HepG2 (cell line): Measurements from ENCODE around the gene CLPTM1. TPM values are rescaled to one million over a fixed set of nuclear protein-coding genes. Genes with fewer than 3 reads are reported as not detected.

Source experiments
- DMTF1 ChIP-seq: sonication (generic); formaldehyde crosslinking; IDR thresholded peaks from 2 replicates; pipeline ENCODE4 v1.4.0; 2020; ENCODE audit warnings: mild to moderate bottlenecking, missing genetic modification reagents
- EP300 ChIP-seq, 3 experiments: sonication (generic) in 1 of 3; formaldehyde crosslinking in 1 of 3; IDR thresholded peaks; 2 replicates each; pipeline versions ENCODE4 v1.5.1 to v1.6.1; 2011 to 2020; ENCODE audit warnings: low read depth in 2 of 3, low read length in 2 of 3, borderline replicate concordance in 1 of 3, improper control_type of control experiment in 1 of 3, mild to moderate bottlenecking in 1 of 3, missing genetic modification reagents in 1 of 3, moderate library complexity in 1 of 3
- MAZ ChIP-seq, 2 experiments: sonication (generic) in 1 of 2; formaldehyde crosslinking in 1 of 2; IDR thresholded peaks; 2 replicates each; pipeline versions ENCODE4 v1.5.0 to v1.6.1; 2012 to 2020; ENCODE audit warnings: low read depth in 2 of 2, mild to moderate bottlenecking in 2 of 2, borderline replicate concordance in 1 of 2, improper control_type of control experiment in 1 of 2, low read length in 1 of 2, missing genetic modification reagents in 1 of 2, moderate library complexity in 1 of 2
- MXI1 ChIP-seq: IDR thresholded peaks from 3 replicates; pipeline ENCODE4 v1.6.1; 2012; ENCODE audit warnings: low read depth, low read length, inconsistent platforms, borderline replicate concordance
- NFYC ChIP-seq: IDR thresholded peaks from 2 replicates; pipeline ENCODE4 v1.6.1; 2016; ENCODE audit warnings: missing genetic modification reagents, missing compliant biosample characterization
- RCOR2 ChIP-seq: IDR thresholded peaks from 2 replicates; pipeline ENCODE4 v1.6.1; 2016; ENCODE audit warnings: missing biosample characterization, missing genetic modification reagents
- REL ChIP-seq: sonication (generic); formaldehyde crosslinking; conservative IDR thresholded peaks from 2 replicates; pipeline ENCODE4 v1.8.0; 2022; ENCODE audit warnings: mild to moderate bottlenecking, missing genetic modification reagents, moderate library complexity
- SAP130 ChIP-seq: IDR thresholded peaks from 2 replicates; pipeline ENCODE4 v1.6.1; 2016; ENCODE audit warnings: low read depth
- SIX4 ChIP-seq: sonication (generic); formaldehyde crosslinking; IDR thresholded peaks from 2 replicates; pipeline ENCODE4 v1.4.0; 2020; ENCODE audit warnings: missing genetic modification reagents
- SOX6 ChIP-seq, 2 experiments: fragments of 450-650 bp in 1 of 2; sonication (generic) in 1 of 2; formaldehyde crosslinking in 1 of 2; IDR thresholded peaks; 2 replicates each; pipeline versions ENCODE4 v1.4.0 to v1.6.1; 2017 to 2020; ENCODE audit warnings: antibody characterized with exemption in 1 of 2, mild to moderate bottlenecking in 1 of 2, missing genetic modification reagents in 1 of 2
- SRSF9 ChIP-seq: fragments of 200-400 bp; formaldehyde crosslinking; IDR thresholded peaks from 2 replicates; pipeline ENCODE4 v1.6.1; 2018; ENCODE audit warnings: borderline replicate concordance, mild to moderate bottlenecking, low read depth, low read length; ENCODE audit not compliant: insufficient read depth, poor library complexity, severe bottlenecking
- THRA ChIP-seq: sonication (generic); formaldehyde crosslinking; IDR thresholded peaks from 2 replicates; pipeline ENCODE4 v1.4.0; 2020; ENCODE audit warnings: missing genetic modification reagents, borderline replicate concordance
- THYN1 ChIP-seq: sonication (generic); formaldehyde crosslinking; IDR thresholded peaks from 2 replicates; pipeline ENCODE4 v1.8.1; 2023; ENCODE audit warnings: low read depth, mild to moderate bottlenecking, moderate library complexity, missing genetic modification reagents, borderline replicate concordance
- ZBTB21 ChIP-seq: sonication (generic); formaldehyde crosslinking; IDR thresholded peaks from 2 replicates; pipeline ENCODE4 v1.4.0; 2020; ENCODE audit warnings: missing genetic modification reagents
- ZNF224 ChIP-seq: sonication (generic); formaldehyde crosslinking; IDR thresholded peaks from 2 replicates; pipeline ENCODE4 v1.5.0; 2020; ENCODE audit warnings: mild to moderate bottlenecking, missing genetic modification reagents
- ZNF232 ChIP-seq: sonication (generic); formaldehyde crosslinking; IDR thresholded peaks from 2 replicates; pipeline ENCODE4 v1.4.0; 2020; ENCODE audit warnings: missing genetic modification reagents, borderline replicate concordance
- ZNF441 ChIP-seq: sonication (generic); formaldehyde crosslinking; IDR thresholded peaks from 2 replicates; pipeline ENCODE4 v1.7.0; 2021; ENCODE audit warnings: missing genetic modification reagents, borderline replicate concordance
- ZNF574 ChIP-seq: sonication (generic); formaldehyde crosslinking; IDR thresholded peaks from 2 replicates; pipeline ENCODE4 v1.4.0; 2020; ENCODE audit warnings: missing genetic modification reagents
- ZNF629 ChIP-seq: sonication (generic); formaldehyde crosslinking; conservative IDR thresholded peaks from 2 replicates; pipeline ENCODE4 v1.5.0; 2020; ENCODE audit warnings: missing genetic modification reagents
- ZNF704 ChIP-seq: sonication (generic); formaldehyde crosslinking; IDR thresholded peaks from 2 replicates; pipeline ENCODE4 v1.8.1; 2023; ENCODE audit warnings: mild to moderate bottlenecking, inconsistent platforms, moderate library complexity, missing genetic modification reagents, borderline replicate concordance
- polyA plus RNA-seq, 8 experiments: library from polyadenylated mRNA; depleted of rRNA in 3 of 8; stranded (reverse) in 7 of 8; unstranded in 1 of 8; fragments of >200 nt; fragmentation: Illumina TruSeq in 4 of 8; extraction: Trizol in 4 of 8; gene quantifications; 2 replicates each; pipeline versions ENCODE4 v1.2.1 to v1.2.3, GENCODE V29; 2011 to 2016; ENCODE audit warnings: low read depth in 4 of 8, missing spikeins in 1 of 8, mixed read lengths in 1 of 8; ENCODE audit not compliant: insufficient read depth in 1 of 8
- total RNA-seq, 5 experiments: library from RNA; depleted of rRNA; stranded (reverse); fragments of >200 nt; fragmentation: Illumina TruSeq; extraction: Trizol; gene quantifications; 2 replicates each; pipeline ENCODE4 v1.2.3, GENCODE V29; 2016; ENCODE audit warnings: low read depth in 1 of 5

CLPTM1 gene
- total and polyA plus RNA-seq, 2 of the 13 experiments (the other 11 are each of a cell fraction or from before 2014, with no cell fraction given), result 34.9 to 42.8 TPM

- 0 out of 3 replicates have a peak, but pooled peaks have one; percentile 18 for TF ChIP-seq MXI1
- TF ChIP-seq SAP130, result peak; percentile 68
- TF ChIP-seq ZNF629 (CRISPR knock-in tag), result peak; percentile 100
- peak; percentile 49 for TF ChIP-seq ZNF574 (CRISPR knock-in tag)
- TF ChIP-seq ZNF232 (CRISPR knock-in tag), result no peak
- peak; percentile 76; the same call in 1 of the 2 replicates for TF ChIP-seq RCOR2 (CRISPR knock-in tag)
- TF ChIP-seq THRA (CRISPR knock-in tag), result no peak
- TF ChIP-seq SRSF9, result no peak
- no peak for TF ChIP-seq SIX4 (CRISPR knock-in tag)
- no peak for TF ChIP-seq ZNF704 (CRISPR knock-in tag)
- TF ChIP-seq ZBTB21, result 0 out of 2 replicates have a peak, but pooled peaks have one; percentile 27
- no peak for TF ChIP-seq DMTF1 (CRISPR knock-in tag)
- no peak for TF ChIP-seq ZNF224 (CRISPR knock-in tag)
- peak; percentile 49; the same call in 1 of the 2 replicates for TF ChIP-seq REL (CRISPR knock-in tag)
- TF ChIP-seq NFYC, result peak; percentile 74
- peak; percentile 82 for TF ChIP-seq MAZ (IDR thresholded peaks at IDR 0.05; ENCODE audit: borderline replicate concordance, low read depth, low read length)
- TF ChIP-seq MAZ (CRISPR knock-in tag; IDR thresholded peaks at IDR 0.05; ENCODE audit: low read depth), result no peak; the same call in 1 of the 2 replicates
- 0 out of 4 replicates have a peak, but pooled peaks of 1 of the 2 experiments have one; percentile 8 for TF ChIP-seq EP300 (IDR thresholded peaks at IDR 0.05; ENCODE audit: low read depth in 2 of 2, low read length in 2 of 2)
- TF ChIP-seq EP300 (CRISPR knock-in tag; IDR thresholded peaks at IDR 0.05; ENCODE audit: borderline replicate concordance), result no peak
- no peak for TF ChIP-seq ZNF441 (CRISPR knock-in tag)
- TF ChIP-seq THYN1 (CRISPR knock-in tag), result no peak
- TF ChIP-seq SOX6 (IDR thresholded peaks at IDR 0.05), result no peak
- TF ChIP-seq SOX6 (CRISPR knock-in tag; IDR thresholded peaks at IDR 0.05), result no peak
Observed at GRCh38 chr19:45001087-45001739, 46.0 kb downstream of the CLPTM1 start, which contains the start of gene RELB (continued).
